Measurements from ENCODE around the gene TNK2.
"Not testable (repeated sequence)": the region's sequence is repeated elsewhere in the genome, so short reads cannot be mapped to it uniquely, and the experiment has no call there.

The TNK2 gene

DNA sequence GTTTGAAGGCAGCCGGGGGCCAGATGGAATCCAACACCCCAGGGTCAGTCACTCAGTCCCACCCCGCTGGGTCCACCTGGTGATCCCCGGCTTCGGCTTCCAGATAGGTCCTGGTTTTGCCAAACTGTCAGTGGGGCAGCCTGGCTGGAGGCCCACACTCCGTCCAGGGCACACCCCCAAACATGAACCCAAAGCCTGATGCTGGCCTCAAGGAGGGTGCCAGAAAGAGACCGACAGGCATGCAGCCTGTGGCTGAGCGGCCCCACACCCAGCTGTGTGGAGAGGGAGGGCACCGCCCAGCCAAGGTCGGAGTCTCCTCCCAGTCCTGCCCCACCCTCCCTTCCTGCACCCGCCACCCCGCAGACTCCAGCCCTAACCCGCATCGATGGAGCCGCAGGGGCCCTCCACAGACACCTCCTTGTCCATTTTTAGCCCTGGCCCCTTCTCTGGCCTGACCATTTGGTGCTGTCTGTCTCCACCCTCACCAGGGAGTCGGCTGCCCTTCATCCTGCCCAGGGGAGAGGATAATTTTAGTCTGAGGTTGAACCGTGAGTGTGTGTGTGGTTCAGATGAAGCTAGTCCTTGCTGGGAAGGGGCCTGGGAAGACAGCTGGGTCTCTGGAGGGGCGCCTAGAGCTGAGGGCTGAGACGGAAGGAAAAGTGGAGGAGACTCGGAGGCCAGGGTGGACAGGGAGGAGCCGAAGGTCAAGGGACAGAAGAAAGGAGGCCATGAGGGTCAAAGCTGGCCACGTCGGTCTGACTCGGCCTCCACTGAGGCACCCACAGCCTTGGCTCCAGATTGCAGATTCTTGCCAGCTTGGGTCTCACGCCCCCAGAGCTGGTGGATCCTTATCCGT is 23.1 kb downstream of the TNK2 start:
- no peak for DNase-seq (ENCODE audit: low read depth, low spot score)

- no peak for DNase-seq (ENCODE audit: low read depth, low spot score)
Observed at GRCh38 chr3:195884691-195885035, 23.7 kb downstream of the TNK2 start.

GRCh38 chr3:195883801-195884200 is 24.6 kb downstream of the TNK2 start:
- DNase-seq (ENCODE audit: low read depth, low spot score), result no peak

DNA sequence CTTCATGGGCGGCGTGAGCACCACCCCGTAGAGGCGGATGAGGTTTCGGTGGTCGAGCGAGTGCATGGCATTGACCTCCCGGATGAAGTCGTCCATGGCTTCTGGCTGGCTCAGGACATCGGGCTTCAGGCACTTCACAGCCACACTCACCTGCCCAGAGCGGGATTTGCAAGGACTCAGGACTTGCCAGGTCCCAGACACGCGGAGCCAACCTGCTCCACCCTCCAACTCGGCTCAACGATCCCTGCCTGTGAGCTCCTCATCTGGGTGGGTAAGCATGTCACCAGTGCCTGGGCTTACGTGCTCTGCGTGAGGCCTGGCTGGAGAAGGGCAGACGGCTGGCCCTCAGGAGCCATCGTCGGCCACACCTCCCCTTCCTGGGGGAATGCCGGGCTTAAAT is 25.2 kb downstream of the TNK2 start:
- DNase-seq (ENCODE audit: low read depth, low spot score), result no peak

DNA sequence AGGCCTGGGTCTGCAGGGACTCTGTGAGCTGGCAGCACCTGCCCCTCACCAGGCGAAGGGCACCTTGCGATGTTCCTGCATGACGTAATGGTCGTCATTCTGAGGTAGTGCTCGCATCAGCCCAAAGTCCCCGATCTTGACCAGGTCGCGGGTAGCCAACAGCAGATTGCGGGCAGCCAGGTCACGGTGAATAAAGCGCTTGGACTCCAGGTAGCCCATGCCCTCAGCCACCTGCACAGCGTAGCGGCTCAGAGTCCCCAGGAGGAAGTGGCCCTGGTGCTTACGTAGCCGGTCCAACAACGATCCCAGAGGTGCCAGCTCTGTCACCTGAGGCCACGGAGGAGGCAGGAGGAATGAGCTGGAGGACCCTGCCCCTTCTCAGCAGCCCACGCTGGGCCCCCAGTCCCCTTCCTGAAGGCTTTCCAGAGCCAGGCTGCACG is 26.3 kb downstream of the TNK2 start:
- no peak for DNase-seq (ENCODE audit: low read depth, low spot score)

DNA sequence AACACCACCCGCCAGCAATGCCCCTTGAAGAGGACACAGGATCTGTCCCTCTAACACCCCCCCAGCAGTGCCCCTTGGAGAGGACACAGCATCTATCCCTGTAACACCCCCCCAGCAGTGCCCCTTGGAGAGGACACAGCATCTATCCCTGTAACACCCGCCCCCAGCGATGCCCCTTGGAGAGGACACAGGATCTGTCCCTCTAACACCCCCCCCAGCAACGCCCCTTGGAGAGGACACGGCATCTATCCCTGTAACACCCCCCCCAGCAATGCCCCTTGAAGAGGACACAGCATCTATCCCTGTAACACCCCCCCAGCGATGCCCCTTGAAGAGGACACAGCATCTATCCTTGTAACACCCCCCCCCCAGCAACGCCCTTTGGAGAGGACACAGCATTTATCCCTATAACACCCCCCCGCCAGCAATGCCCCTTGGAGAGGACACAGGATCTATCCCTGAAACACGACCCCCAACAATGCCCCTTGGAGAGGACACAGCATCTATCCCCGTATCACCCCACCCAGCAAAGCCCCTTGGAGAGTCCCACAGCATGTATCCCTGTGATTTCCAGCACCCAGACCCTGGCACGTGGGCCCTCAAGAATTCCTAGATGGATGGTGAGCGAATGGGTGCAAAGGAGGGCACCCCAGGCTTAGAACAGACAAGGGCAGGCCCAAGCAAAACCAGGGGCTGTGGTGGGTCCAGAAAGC is 26.9 kb downstream of the TNK2 start:
- no peak for DNase-seq (ENCODE audit: low read depth, low spot score)

- no peak for DNase-seq (ENCODE audit: low read depth, low spot score)
Observed at GRCh38 chr3:195880037-195880431, 28.3 kb downstream of the TNK2 start.

DNA sequence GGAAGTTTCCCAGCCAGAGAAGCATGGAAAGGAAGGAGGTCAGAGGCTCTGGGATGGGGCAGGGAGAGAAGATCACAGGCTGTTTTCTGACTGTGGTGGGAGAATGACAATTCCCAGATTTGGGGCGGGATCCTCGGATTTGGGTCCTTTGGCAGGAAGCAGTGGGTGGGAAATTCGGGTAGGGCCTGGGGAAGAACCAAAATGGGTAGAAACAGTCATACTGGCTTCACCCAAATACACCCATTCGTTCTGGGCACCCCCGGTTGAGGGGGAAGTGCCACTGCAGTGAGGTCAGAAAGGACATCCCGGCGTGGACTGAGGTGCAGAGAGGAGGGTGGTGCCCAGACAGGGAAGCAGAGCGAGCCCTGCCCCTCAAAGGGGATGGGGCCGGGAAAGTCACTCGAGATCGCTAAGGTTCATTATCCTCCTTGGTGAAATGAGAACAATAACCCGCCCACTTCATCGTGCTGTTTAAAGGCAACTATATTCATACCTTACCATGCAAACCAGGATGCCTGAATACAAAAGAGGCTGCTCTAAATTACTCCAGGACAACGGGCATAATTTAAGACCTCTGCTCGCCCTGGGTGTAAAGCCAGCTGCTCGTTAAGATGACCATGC is 28.8 kb downstream of the TNK2 start:
- no peak for DNase-seq (ENCODE audit: low read depth, low spot score)

GRCh38 chr3:195878424-195879274 is 29.7 kb downstream of the TNK2 start:
- no peak for DNase-seq (ENCODE audit: low read depth, low spot score)

DNA sequence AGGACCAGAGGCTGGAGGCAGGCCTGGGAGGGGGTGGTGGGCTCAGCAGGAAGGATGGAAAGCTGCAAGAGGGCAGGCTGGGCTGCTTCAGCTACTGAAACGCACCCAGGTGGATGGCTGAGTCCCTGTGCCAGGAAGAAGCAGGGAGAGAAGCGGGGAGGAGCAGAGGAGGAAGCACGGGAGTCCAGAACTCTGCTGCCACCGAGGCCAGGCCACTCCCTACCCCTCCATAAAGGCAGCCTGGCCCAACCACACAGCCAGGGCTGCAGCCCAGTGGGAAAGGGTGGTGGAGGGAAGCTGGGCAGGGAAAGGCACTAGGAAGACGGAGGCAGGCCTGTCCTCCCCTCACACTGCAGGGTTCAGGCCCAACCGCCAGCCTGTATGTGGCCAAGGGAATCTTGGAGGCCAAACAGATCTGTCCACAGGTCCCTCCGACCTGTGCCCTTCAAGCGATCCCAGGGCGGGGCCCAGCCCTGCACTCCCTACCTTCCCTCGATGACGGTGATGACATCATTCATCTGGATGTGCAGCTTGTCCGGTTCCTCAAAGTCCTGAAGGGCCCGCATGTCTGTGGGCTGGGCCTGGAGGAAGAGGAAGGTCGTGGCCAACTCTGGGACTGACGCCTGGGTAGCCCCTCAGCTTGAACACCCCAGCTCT is 30.5 kb downstream of the TNK2 start:
- no peak for DNase-seq (ENCODE audit: low read depth, low spot score)

GRCh38 chr3:195877136-195877715 is 31.1 kb downstream of the TNK2 start:
- DNase-seq (ENCODE audit: low read depth, low spot score), result no peak

- no peak for DNase-seq (ENCODE audit: low read depth, low spot score)
Observed at GRCh38 chr3:195876297-195877064, 31.9 kb downstream of the TNK2 start.

DNA sequence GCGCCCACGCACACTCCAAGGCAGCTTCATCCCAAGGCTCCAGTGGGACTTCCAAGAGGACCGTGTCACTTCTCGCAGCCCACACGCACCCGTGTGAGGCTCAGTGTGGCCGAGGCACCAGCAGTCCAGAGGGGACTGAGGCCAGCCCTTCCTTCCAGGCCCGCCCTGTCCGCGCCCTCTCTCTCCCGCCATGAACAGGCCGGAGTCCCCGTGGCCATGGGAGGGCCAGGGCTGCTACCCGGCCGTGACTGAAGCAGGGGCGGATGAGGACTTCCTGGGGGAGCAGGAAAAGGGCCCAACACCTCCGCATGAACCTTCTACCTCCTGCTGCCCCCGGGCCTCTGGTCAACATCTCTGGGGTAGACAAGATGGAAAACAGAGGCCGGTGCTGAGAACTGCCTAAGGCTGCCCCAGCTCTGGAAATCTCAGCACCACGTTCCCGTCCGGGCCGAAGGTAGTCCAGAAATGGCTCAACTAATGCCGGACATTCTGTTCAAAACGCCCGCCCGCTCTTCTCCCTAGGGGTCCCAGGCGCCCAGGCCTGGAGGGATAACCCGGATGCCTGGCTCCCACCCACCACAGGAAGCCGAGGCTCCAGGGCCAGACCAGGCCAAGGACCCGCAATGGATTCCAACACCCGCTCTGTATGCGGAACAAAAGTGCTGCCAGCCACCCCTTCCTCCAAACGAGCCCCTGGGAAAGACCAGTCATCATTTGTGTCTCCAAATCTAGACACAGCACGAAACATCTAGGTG is 32.7 kb downstream of the TNK2 start:
- no peak for DNase-seq (ENCODE audit: low read depth, low spot score)

DNA sequence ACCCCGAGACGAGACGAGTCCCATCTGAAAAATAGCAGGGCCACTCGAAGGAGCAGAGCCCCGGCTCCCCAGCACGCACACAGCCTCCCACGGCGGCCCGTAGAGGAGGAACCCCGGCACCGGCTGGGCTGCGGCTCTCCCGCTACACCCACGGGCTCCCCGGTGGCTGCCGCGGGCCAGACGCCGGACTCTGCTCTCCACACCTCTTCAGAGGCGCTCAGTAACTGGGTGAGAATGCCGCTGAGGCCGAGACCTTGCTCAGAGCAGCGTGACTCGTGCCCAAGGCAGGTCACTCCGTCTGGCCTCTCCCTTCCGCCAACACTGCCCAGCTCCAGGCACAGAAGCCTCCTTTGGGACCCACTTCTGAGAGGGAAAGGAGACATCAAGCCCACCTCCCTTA is 34.4 kb downstream of the TNK2 start:
- DNase-seq (ENCODE audit: low read depth, low spot score), result no peak

DNA sequence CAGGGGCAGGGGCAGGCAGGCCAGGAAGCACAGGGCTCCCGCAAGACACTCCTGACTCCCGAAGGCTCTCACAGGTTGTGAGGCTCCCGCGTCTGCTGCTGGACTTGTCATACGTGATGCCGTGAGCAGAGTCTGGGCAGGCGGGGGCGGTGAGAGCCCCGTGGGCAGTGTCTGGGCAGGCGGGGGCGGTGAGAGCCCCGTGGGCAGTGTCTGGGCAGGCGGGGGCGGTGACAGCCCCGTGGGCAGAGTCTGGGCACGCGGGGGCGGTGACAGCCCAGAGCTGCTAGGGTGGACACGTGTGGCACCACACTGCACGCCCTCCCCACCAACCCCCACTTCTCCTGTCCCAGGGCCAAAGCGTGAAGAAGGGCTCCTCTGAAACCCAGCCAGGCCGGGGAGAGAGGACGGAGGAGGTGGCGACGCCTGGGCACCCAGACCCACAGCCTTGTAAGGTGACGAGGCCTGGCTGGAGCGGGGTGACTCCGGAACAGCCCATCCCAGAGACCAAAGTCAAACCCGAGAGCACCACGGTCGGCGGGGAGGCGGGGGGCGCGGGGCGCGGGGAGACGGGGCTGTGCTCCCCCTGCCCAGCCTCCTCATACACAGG is 35.0 kb downstream of the TNK2 start:
- DNase-seq (ENCODE audit: low read depth, low spot score), result no peak

- DNase-seq (ENCODE audit: low read depth, low spot score), result no peak
Observed at GRCh38 chr3:195872800-195873199, 35.6 kb downstream of the TNK2 start.

DNA sequence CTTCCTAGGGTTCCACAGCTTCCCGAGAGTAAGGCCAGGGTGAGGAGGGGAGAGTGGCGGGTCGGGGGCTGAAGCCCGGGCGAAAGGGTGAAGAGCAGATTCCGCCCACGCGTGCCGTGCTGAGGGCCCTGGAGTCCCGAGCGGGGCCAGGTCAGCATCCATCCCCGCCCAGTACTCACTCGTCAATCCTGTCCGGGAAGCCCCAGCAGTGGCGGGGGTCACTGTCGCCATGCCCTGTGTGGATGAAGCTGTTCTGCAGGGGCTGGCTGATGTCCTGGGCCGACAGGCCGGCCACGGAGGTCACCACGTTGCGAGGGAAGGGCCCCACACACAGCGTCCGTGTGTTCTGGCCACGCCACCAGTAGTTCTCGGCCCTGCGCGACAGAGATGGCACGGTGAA is 36.3 kb downstream of the TNK2 start:
- no peak for DNase-seq (ENCODE audit: low read depth, low spot score)

DNA sequence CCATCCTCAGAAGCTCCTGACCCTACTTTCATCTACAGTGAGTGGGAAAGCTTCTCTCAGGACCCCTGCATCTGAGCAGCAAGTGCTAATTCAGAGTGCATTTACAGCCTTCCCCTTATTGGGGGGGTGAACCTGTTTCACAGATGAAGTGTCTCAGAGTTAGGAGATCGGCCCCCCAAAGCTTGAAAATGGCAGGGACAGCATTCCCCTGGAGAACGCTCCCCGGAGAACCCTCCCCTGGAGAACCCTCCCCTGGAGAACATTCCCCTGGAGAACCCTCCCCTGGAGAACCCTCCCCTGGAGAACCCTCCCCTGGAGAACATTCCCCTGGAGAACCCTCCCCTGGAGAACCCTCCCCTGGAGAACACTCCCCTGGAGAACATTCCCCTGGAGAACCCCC is 36.7 kb downstream of the TNK2 start:
- DNase-seq (ENCODE audit: low read depth, low spot score), result not testable (repeated sequence)

DNA sequence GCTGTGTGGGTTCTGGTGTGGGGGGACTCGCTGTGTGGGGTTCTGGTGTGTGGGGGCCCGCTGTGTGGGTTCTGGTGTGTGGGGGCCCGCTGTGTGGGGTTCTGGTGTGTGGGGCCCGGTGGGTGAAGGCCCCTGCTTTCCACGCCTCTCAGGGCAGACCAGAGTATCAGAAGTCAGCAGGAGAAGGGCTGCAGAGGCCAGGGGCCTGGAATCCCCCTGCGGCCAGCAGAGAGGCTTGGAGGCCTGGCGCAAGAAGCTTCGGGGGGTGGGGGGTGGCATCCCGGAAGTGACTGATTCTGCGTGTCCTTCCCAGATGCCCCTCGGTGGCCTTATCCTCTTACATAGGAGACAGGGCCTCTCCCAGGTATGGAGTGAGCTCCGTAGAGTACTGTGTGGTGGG is 37.4 kb downstream of the TNK2 start:
- no peak for DNase-seq (ENCODE audit: low read depth, low spot score)
